NCI-H524 treated with DMSO at 0.1 percent for 48 hours (cell line): ENCODE data around the gene TMEM167B.
"Not testable (repeated sequence)": the region's sequence is repeated elsewhere in the genome, so short reads cannot be mapped to it uniquely, and the experiment has no call there.

Experiments
- DNase-seq: peaks from one replicate; lab custom pipeline; 2025; lab: John Stamatoyannopoulos, UW

Gene TMEM167B

DNA sequence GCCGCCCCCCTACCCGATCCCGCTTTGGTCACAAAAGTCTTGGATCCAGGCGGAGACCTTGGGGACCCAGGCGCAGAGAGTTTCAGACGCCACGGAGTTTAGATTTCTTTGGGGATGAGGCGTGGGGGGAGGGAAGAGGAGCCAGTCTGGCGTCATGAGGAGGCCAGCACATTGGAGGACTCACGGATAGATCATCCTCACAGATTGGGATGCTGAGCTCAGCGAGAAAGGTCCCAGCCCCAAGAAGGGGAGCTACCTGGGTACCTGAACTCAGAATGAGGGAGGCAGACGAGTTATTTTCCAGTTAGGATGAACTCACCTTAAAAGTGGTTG lies 23.7 kb downstream of the TMEM167B start:
- DNase-seq, result no peak

DNA sequence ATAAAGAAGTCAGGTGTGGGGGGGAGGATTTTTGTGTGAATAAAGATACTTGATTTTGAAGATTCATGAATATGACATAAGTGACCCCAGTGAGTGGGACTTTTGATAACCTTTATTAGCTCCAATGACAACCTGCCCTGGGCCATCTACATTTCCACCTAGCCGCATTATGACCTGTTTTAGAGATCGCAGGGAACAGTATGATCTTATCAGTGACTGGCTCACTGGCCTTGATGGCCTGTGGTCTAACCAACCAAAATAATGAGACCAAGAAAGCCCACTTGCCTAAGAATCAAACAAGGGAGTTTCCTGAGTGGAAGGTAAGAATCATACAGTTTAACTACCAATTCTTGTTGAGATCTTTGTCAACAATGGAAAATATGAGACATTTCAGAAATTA lies 25.1 kb downstream of the TMEM167B start:
- no peak for DNase-seq

DNA sequence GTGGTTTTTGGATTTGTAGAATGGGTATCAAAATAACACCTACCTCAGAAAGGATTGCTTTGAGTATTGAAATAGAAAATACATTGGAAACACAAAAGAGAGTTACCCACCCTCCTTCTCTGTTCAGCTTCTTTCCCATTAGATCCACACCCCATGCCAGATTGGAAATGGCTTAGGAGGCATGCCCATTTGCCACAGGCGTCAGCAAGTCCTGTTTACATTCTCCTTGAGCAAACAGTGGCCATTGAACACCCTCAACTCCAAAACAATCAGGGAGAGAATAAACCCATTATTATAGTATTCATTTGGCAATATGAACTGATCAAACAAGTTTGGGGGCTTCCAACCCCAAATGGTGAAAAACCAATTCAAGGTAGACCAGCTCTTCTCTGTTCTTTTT lies 25.7 kb downstream of the TMEM167B start:
- DNase-seq, result no peak

DNA sequence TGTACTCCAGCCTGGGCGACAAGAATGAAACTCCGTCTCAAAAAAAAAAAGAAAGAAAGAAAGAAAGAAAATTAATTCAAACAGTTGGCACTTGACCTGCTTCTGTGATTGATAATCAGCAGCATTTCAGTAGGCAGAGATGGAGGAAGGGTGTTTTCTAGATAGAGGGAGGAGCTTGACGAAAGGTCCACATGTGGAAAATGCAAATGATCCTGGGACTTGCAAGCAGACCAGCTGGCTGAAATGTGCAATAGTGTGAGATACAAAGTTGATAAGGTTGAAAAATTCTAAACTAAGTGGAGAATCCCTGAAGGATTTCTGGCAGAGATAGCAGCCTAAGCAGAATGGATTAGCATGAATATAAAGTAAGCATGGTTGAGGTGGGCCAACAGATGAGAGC lies 27.5 kb downstream of the TMEM167B start:
- DNase-seq, result no peak

DNA sequence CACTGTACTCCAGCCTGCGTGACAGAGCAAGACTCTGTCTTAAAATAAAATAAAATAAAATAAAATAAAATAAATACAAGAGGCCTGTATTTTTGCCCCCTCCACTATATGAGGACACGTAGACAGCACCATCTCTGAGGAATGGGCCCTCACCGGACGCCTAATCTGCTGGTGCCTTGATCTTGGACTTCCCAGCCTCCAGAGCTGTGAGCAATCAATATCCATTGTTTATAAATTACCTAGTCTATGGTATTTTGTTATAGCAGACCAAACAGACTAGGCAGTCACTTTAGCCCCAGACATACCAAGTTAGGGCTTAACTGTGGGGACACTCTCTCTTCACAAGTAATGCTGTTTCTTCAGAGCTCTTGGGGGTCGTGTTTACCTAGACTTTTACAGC lies 29.8 kb downstream of the TMEM167B start:
- DNase-seq, result no peak

DNA sequence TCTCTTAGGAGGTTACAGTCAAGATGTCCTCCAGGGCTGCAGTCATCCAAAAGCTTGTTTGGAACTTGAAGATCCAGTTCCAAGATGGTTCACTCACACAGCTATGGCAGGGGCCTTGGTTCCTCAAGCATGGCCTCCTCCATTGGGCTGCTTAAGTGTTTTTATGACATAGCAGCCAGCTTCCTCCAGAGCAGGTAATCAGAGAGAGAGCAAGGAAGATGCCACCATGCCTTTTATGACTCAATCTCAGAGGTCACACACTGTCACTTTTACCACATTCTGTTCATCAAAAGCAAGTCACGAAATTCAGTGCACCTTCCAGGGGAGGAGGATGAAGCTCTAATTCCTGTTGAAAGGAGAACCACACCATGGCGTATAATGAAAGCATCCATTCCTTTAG lies 40.5 kb downstream of the TMEM167B start:
- no peak for DNase-seq

DNA sequence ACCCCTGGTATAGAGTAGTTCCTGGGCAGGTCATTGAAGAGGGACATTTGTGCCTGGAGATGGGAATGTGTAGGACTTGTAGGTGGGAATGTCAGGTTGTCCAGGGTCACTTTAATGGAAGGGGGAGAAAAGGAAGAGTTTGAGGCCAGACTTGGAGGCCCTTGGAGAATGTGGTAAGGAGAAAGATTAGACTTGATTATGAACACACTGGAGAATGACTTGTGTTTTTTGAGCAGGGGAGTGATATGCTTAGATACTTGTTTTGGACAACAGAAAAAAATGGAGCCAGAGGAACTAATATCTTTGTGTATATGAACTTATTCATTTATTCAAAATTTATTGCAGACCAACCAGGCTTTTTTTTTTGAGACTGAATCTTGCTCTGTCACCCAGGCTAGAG lies 41.2 kb downstream of the TMEM167B start:
- no peak for DNase-seq

DNA sequence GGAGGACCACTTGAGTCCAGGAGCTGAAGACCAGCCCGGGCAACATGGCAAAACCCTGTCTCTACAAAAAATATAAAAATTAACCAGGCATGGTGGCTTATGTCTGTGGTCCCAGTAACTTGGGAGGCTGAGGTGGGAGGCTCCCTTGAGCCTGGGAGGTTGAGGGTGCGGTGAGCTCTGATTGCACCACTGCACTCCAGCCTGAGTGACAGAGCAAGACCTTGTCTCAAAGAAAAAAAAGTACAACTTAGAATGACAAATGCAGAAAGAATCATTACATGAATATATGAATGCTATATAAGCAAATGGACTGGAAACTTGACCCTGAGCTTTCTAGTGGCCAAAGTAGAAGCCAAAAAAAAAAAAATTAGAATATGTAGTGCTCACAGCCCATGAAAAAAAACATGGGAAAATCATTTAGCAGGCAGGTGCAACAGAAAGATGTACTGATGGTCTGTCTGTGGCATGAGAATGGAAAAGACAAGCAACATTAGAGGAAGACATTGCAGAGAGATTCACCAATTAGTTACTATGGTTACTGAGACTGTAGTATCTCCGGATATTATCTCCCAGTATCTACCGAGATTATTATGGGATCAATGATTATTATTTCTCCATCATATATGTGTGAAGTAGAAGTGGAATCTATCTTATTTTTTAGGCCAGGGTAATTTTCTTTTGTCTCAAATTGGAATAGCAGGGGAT lies 42.6 kb downstream of the TMEM167B start:
- DNase-seq, result no peak

DNA sequence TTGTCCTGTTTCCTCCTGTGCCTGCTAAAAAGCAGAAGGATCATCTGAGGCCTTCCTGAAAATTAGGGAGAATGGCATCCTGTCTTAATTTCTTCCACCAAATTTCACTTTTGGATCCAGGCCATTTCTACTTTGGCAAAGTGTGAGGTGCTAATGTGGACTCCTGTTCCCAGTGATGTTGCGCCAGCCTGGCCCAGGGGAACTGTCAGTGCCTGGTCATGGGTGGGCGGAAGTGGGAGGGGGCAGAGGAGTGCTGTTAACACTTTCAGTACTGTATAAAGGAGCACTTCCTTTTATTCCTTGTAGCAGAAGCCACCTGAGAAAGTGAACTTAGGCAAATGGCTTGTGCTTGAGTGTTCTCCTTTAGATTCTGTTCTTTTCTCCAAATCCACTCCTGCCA lies 43.3 kb downstream of the TMEM167B start:
- no peak for DNase-seq

DNA sequence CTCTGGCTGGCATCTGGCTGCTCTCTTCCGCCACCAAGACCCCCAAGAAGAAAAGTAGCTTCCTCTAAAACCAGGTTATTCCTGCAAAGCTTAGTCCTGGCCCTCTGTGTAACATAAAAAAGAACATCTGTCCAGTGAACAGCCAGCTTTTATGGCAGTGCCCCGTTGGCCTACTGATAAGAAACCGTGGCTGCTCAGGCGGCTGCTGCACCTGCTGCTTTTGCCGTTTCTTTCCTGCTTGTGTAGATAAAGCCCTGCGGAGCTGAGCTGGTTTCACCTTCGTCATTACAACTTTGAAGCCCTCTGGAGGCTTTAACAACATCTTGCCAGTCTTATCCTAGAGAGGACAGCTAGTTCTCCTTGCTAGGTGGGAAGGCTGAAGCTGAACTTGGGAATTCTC lies 43.9 kb downstream of the TMEM167B start:
- no peak for DNase-seq

DNA sequence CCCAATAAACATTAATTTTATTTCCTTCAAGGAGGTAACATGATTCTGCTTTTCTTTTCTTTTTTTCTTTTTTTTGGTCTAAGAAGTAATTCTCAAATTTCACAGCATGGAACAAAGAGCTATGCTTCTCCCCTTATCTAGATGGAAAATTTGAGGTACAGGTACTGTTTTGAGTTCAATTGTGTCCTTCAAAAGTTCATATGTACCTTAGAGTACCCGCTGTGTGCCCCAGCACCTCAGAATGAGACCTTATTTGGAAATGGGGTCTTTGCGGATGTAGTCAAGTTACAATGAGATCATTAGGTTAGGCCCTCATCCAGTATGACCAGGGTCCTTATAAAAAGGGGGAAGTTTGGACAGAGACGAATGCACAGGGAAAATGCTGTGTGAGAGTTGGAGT lies 45.4 kb downstream of the TMEM167B start:
- DNase-seq, result no peak

DNA sequence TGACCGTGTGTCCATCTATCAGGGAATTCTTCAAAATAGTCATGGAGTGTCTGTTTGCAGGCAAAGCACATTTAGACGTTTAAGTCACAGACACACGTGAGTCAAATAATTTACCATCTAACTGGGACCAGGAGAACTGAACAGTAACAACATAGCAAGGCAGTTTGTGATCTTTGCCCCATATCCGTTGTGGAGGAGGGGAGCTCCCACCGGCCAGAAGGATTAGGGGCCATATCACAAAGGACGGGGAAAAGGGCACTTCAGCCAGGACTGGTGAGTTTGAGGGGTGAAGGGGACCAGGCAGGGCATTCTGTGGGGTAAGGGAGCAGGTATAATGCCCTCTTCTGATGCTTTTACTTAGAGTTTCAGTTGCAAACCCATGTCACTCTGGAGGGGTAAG lies 46.2 kb downstream of the TMEM167B start:
- no peak for DNase-seq

DNA sequence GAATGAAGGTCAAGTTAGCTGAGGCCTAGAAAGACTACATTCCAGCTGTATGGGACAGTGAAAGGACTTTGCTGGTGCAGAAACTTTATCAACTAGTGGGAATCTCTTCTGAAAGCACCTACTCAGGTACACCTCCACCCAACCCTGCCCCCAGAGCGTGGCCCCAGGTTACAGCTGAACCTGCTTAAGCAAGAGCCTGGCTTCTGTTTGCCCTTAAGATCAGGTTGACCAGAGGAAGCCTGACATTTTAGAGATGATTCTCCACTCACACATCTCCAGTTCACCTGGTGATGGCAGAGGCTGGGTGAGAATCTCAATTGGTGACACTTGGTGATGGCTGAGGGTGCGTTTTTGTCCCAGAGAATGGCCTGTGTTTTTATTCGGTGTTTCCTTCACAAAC lies 47.4 kb downstream of the TMEM167B start:
- DNase-seq, result no peak

DNA sequence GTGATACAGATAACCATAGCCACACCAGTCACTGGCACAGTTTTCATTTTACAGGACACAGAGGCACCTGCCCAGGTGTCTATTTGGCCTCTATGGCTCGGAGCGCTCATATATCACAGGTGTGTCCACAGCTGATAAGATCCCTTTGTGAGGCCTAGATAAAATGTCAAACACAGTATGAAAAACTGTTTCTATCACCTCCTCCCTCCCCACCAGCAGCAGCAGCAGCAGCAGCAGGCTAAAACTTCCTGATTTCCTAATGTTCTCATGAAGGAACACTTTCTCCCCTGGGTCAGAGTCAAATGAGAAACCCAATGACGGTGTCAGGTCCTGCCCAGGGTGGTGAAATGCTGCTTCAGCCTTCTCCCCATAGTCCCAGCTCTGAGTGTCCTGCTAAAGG lies 47.8 kb downstream of the TMEM167B start:
- DNase-seq, result no peak

DNA sequence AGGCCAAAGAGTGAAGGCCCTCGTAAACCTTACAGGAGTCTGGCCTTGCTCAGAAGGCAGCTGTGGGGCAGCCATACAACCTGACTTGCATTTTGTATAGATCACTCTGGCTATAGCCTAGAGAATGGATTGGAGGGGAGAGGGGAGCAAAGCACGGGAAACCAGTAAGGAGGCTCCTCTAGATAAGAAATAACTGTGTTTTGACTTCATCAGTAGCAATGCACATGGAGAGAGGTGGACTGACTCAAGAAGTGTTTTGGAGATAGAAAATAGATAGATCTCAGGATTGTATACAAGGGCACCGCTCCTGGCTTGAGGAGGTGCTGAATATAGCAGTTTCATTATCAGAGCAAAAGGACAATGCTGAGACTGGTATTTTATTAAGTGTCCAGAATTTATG lies 49.8 kb downstream of the TMEM167B start:
- no peak for DNase-seq

DNA sequence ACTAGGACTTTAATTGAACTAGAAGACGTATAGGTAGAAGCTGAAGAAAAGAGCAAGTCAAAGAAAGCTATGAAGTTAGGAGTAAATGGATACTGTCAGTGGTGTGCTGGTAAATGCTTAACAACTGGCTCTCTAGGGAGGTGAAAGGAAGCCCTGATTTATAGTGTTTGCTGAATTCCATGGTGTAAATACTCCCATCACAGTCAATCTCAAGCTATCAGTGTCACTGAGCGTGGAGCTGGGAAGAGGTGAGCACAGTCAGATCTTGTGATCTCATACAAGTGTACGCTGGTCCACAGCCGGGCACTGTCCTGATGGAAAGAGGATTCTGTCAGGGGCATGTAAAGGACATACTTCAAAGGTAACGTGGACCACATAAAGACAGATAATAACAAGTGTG lies 51.7 kb downstream of the TMEM167B start:
- DNase-seq, result no peak

DNA sequence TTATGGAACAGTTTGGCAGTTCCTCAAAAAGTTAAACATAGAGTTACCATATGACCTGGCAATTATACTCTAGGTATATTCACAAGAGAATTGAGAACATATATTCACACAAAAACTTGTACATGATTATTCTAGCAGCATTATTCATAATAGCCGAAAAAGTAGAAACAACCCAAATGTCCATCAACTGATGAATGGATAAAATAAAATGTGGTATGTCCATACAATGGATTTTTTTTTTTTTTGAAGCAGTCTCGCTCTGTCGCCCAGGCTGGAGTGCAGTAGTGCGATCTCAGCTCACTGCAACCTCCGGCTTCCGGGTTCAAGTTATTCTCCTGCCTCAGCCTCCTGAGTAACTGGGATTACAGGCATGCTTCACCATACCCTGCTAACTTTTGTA lies 52.2 kb downstream of the TMEM167B start:
- not testable (repeated sequence) for DNase-seq
